ENCODE results near the gene CC2D1A. TPM values are rescaled to one million over a fixed set of nuclear protein-coding genes. Genes with fewer than 3 reads are reported as not detected.

The CC2D1A gene
- total RNA-seq, 1 donor from 2014 or later = 19.6 TPM

GRCh38 chr19:13929956-13930355 lies 24.0 kb downstream of the CC2D1A start:
- intact Hi-C loops (cut with micrococcal nuclease) = no loop called here
- no peak for DNase-seq
- ATAC-seq = no peak

GRCh38 chr19:13930402-13930801 lies 24.4 kb downstream of the CC2D1A start:
- ATAC-seq (no peak), DNase-seq (no peak)
- intact Hi-C loops (cut with micrococcal nuclease) = no loop called here

- ATAC-seq (no peak), DNase-seq (no peak)
- intact Hi-C loops (cut with micrococcal nuclease) = no loop called here
Observed at GRCh38 chr19:13931391-13932148, 25.6 kb downstream of the CC2D1A start.

- DNase-seq (no peak), ATAC-seq (no peak)
- intact Hi-C loops (cut with micrococcal nuclease) = no loop called here
Observed at GRCh38 chr19:13932149-13932637, 26.2 kb downstream of the CC2D1A start.

GRCh38 chr19:13932911-13933393 lies 27.0 kb downstream of the CC2D1A start:
- intact Hi-C loops (cut with micrococcal nuclease) = no loop called here
- DNase-seq = no peak
- no peak for ATAC-seq

- intact Hi-C loops (cut with micrococcal nuclease) = no loop called here
- no peak for ATAC-seq
- DNase-seq = no peak
Observed at GRCh38 chr19:13934785-13935109, 28.7 kb downstream of the CC2D1A start.

- intact Hi-C loops (cut with micrococcal nuclease) = no loop called here
- DNase-seq (no peak), ATAC-seq (no peak)
Observed at GRCh38 chr19:13935765-13936510, 29.9 kb downstream of the CC2D1A start.

GRCh38 chr19:13937479-13938300 lies 31.7 kb downstream of the CC2D1A start:
- DNase-seq (no peak), ATAC-seq (peak; percentile 19)
- intact Hi-C loops (cut with micrococcal nuclease) = no loop called here

- ATAC-seq (peak; percentile 57), DNase-seq (no peak)
- intact Hi-C loops (cut with micrococcal nuclease) = no loop called here
Observed at GRCh38 chr19:13938301-13939064, 32.5 kb downstream of the CC2D1A start, which contains the start of gene PODNL1. PODNL1 (minus strand) TSS chr19:13938417; CDS start chr19:13938181, 236 bp downstream.

- ATAC-seq (no peak), DNase-seq (no peak)
- intact Hi-C loops (cut with micrococcal nuclease) = no loop called here
Observed at GRCh38 chr19:13942023-13942684, 36.2 kb downstream of the CC2D1A start.

- intact Hi-C loops (cut with micrococcal nuclease) = no loop called here
- DNase-seq (no peak), ATAC-seq (no peak)
Observed at GRCh38 chr19:13946414-13946813, 40.4 kb downstream of the CC2D1A start.

- intact Hi-C loops (cut with micrococcal nuclease) = no loop called here
- DNase-seq = no peak
- ATAC-seq = no peak
Observed at GRCh38 chr19:13951043-13951442, 45.0 kb downstream of the CC2D1A start.

GRCh38 chr19:13951799-13952153 lies 45.8 kb downstream of the CC2D1A start:
- ATAC-seq = no peak
- no peak for DNase-seq
- intact Hi-C loops (cut with micrococcal nuclease) = loop anchor here (2.0 kb wide), 1 partner anchor 45 kb away; no protein-coding TSS in a partner anchor

GRCh38 chr19:13952154-13952930 lies 46.3 kb downstream of the CC2D1A start, which contains the start of gene DCAF15:
DCAF15 (plus strand) TSS chr19:13952509; CDS start chr19:13952513, 4 bp downstream.
- intact Hi-C loops (cut with micrococcal nuclease) = loop anchor here (2.0 kb wide), 1 partner anchor 44 kb away; no protein-coding TSS in a partner anchor
- ATAC-seq (peak; percentile 98), DNase-seq (peak; percentile 99)

- intact Hi-C loops (cut with micrococcal nuclease) = loop anchor here (2.0 kb wide), 1 partner anchor 44 kb away; no protein-coding TSS in a partner anchor
- ATAC-seq (peak; percentile 27), DNase-seq (peak; percentile 55)
Observed at GRCh38 chr19:13952931-13953531, 47.0 kb downstream of the CC2D1A start.

- intact Hi-C loops (cut with micrococcal nuclease) = no loop called here
- ATAC-seq = no peak
- no peak for DNase-seq
Observed at GRCh38 chr19:13954185-13954584, 48.2 kb downstream of the CC2D1A start.

Measured in left ventricle myocardium superior (tissue), 1 donor.